D341Med (cell line): ENCODE results near the gene HKDC1.

Experiments used
- DNase-seq: peaks from one replicate; pipeline ENCODE4 v3.0.0; 2012; ENCODE audit warnings: low spot score

The HKDC1 gene

GRCh38 chr10:69217119-69217754, 2.9 kb upstream of the HKDC1 start:
- peak; percentile 43 for DNase-seq

- no peak for DNase-seq
Measured at GRCh38 chr10:69218831-69219230, 1.3 kb upstream of the HKDC1 start.

- no peak for DNase-seq
Measured at GRCh38 chr10:69220507-69220906, 375 bp downstream of the HKDC1 start.

- peak; percentile 39 for DNase-seq
Measured at GRCh38 chr10:69222157-69223027, 2.3 kb downstream of the HKDC1 start.

GRCh38 chr10:69223028-69223342, 2.9 kb downstream of the HKDC1 start:
- no peak for DNase-seq

- DNase-seq = no peak
Measured at GRCh38 chr10:69224862-69225657, 4.9 kb downstream of the HKDC1 start.

- DNase-seq = no peak
Measured at GRCh38 chr10:69225681-69226080, 5.5 kb downstream of the HKDC1 start.

- no peak for DNase-seq
Measured at GRCh38 chr10:69226919-69227450, 6.9 kb downstream of the HKDC1 start.

GRCh38 chr10:69228151-69228550, 8.0 kb downstream of the HKDC1 start:
- DNase-seq = no peak

GRCh38 chr10:69229616-69229916, 9.4 kb downstream of the HKDC1 start:
- DNase-seq = no peak

- DNase-seq = no peak
Measured at GRCh38 chr10:69230128-69230527, 10.0 kb downstream of the HKDC1 start.

GRCh38 chr10:69232252-69232651, 12.1 kb downstream of the HKDC1 start:
- DNase-seq = no peak

GRCh38 chr10:69232736-69233480, 12.8 kb downstream of the HKDC1 start:
- DNase-seq = no peak

- no peak for DNase-seq
Measured at GRCh38 chr10:69234447-69234846, 14.3 kb downstream of the HKDC1 start.

- DNase-seq = peak; percentile 80
Measured at GRCh38 chr10:69237528-69238159, 17.5 kb downstream of the HKDC1 start.

- no peak for DNase-seq
Measured at GRCh38 chr10:69239136-69239535, 19.0 kb downstream of the HKDC1 start.

GRCh38 chr10:69239816-69240434, 19.8 kb downstream of the HKDC1 start:
- no peak for DNase-seq

- DNase-seq = no peak
Measured at GRCh38 chr10:69240455-69240854, 20.3 kb downstream of the HKDC1 start.

- DNase-seq = no peak
Measured at GRCh38 chr10:69241575-69241974, 21.4 kb downstream of the HKDC1 start.

GRCh38 chr10:69242040-69242851, 22.1 kb downstream of the HKDC1 start:
- no peak for DNase-seq
